Ovary (tissue), 9 donors: Measurements from ENCODE around the gene IPO9. TPM values are rescaled to one million over a fixed set of nuclear protein-coding genes. Genes with fewer than 3 reads are reported as not detected.

Source experiments
- DNase-seq, 5 donors: peaks; one replicate each; pipeline ENCODE4 v3.0.0-alpha.2; 2019 to 2020
- H3K27ac ChIP-seq, 2 donors: fragments of 200-600 bp; one replicate each; pipeline versions ENCODE4 v1.5.1 to v1.8.0; 2019 to 2022
- H3K27me3 ChIP-seq: fragments of 200-600 bp; one replicate; pipeline ENCODE4 v1.8.0; 2022
- H3K36me3 ChIP-seq: fragments of 200-600 bp; sonication (generic); one replicate; pipeline ENCODE4 v1.5.1; 2019
- H3K4me1 ChIP-seq: one replicate; pipeline ENCODE4 v1.8.1; 2013; ENCODE audit warnings: mild to moderate bottlenecking, moderate library complexity; ENCODE audit not compliant: insufficient read depth
- H3K4me3 ChIP-seq: fragments of 200-600 bp; sonication (generic); one replicate; pipeline ENCODE4 v1.5.1; 2017
- H3K9me3 ChIP-seq, 2 donors: fragments of 200-600 bp in 1 of 2; sonication (generic) in 1 of 2; one replicate each; pipeline versions ENCODE4 v1.5.1 to v1.8.1; 2013 to 2019; ENCODE audit warnings: mild to moderate bottlenecking in 1 of 2, moderate library complexity in 1 of 2
- CTCF ChIP-seq, 3 donors: fragments of 450-650 bp in 2 of 3; fragments of 200-600 bp in 1 of 3; IDR thresholded peaks; one replicate each; pipeline versions ENCODE4 v1.5.1 to v1.8.0; 2016 to 2022; ENCODE audit warnings: antibody characterized with exemption in 3 of 3, mild to moderate bottlenecking in 1 of 3
- EP300 ChIP-seq: sonication (generic); formaldehyde crosslinking; IDR thresholded peaks from one replicate; pipeline ENCODE4 v1.6.1; 2017; ENCODE audit warnings: antibody characterized with exemption
- POLR2A ChIP-seq: fragments of 450-650 bp; IDR thresholded peaks from one replicate; pipeline ENCODE4 v1.6.1; 2017; ENCODE audit warnings: antibody characterized with exemption, mild to moderate bottlenecking, moderate library complexity
- WGBS, 3 donors: extraction: QIAGEN DNeasy Blood & Tissue Kit in 1 of 3; methylation state at CpG; one replicate each; pipeline versions ENCODE4 v1.1.5 to v1.1.7; 2013 to 2017; 5-methylcytosine and 5-hydroxymethylcytosine counted together
- intact Hi-C, 4 donors: fragments of 100-400 bp; cut with DNase I; formaldehyde crosslinking; loops; one replicate each; pipeline versions ENCODE4 v1.11.0 to v1.15.1; 2022 to 2023
- polyA plus RNA-seq, 2 donors: library from polyadenylated mRNA; stranded (reverse); fragments of 200-250 nt in 1 of 2; fragments of 350-450 nt in 1 of 2; fragmentation: Illumina TruSeq in 1 of 2; extraction: RNeasy Lipid Tissue Mini Kit (QIAGEN cat#74804) in 1 of 2; gene quantifications; one replicate each; pipeline ENCODE4 v1.2.3, GENCODE V29; 2013 to 2014
- total RNA-seq, 7 donors: library from RNA; depleted of rRNA in 2 of 7; stranded (reverse); fragments of >200 nt in 2 of 7; fragmentation: NEBNext Ultra II Directional in 3 of 7; extraction: Animal tissue kit (Norgen Biotek cat#: 25700) in 3 of 7; gene quantifications; one replicate each; pipeline versions ENCODE4 v1.1.0 to v1.2.4, GENCODE V29; 2016 to 2023
- donor health status: DM: no; HTN: no; CAD: no; lungs with moderate emphysema.
- donor health status: DM: no; HTN: no; CAD: no.
- donor health status: Bipolar disorder and iron deficiency.
- donor health status: DM: yes; HTN: yes; CAD: no.
- donor health status: DM: no; HTN: no; CAD: no.
- donor health status: DM: yes; HTN: yes; CAD: no.

IPO9 gene
- total and polyA plus RNA-seq, 9 donors: 12.9 to 43.8 (median 39.4) TPM

- intact Hi-C loops: no loop called here
- H3K4me3 ChIP-seq: no peak overlapping the region
- no peaks in the 10 kb centered on the region for H3K9me3 ChIP-seq
- peaks cover 12% of the 10 kb centered on the region for H3K4me1 ChIP-seq
- H3K36me3 ChIP-seq: no peaks in the 10 kb centered on the region
- no peaks in the 10 kb centered on the region for H3K27me3 ChIP-seq
- DNase-seq: no peak
- TF ChIP-seq CTCF (IDR thresholded peaks at IDR 0.05) (no peak), POLR2A (no peak), EP300 (no peak)
- no peak overlapping the region for H3K27ac ChIP-seq
- 68 to 87% (median 84%) methylated on average over 2 of the region's 2 CpGs for WGBS, 3 donors
Measured at GRCh38 chr1:201925301-201925567, 96.3 kb downstream of the IPO9 start.

GRCh38 chr1:201925981-201926645 is 97.2 kb downstream of the IPO9 start:
- no peaks in the 10 kb centered on the region for H3K36me3 ChIP-seq

GRCh38 chr1:201928266-201928665 is 99.3 kb downstream of the IPO9 start:
- no peaks in the 10 kb centered on the region for H3K9me3 ChIP-seq
- WGBS, 3 donors: 86 to 92% (median 90%) methylated on average over 3 of the region's 3 CpGs
- no peak for DNase-seq
- no peak overlapping the region for H3K4me3 ChIP-seq
- no peak overlapping the region for H3K27ac ChIP-seq
- intact Hi-C loops: no loop called here
- H3K4me1 ChIP-seq: peaks cover 8% of the 10 kb centered on the region
- TF ChIP-seq EP300 (no peak), CTCF (IDR thresholded peaks at IDR 0.05) (no peak), POLR2A (no peak)
- no peaks in the 10 kb centered on the region for H3K36me3 ChIP-seq
- H3K27me3 ChIP-seq: no peaks in the 10 kb centered on the region

More at GRCh38 chr1:201925981-201926645, 97.2 kb downstream of the IPO9 start:
- Histone ChIP-seq H3K27ac (peak overlapping the region in 1 of 2 donors; percentile 50), H3K4me3 (no peak overlapping the region), H3K4me1 (peaks cover 8% of the 10 kb centered on the region), H3K9me3 (no peaks in the 10 kb centered on the region), H3K27me3 (no peaks in the 10 kb centered on the region)
- intact Hi-C loops: no loop called here
- 35 to 40% (median 40%) methylated on average over 5 of the region's 5 CpGs for WGBS, 3 donors
- TF ChIP-seq CTCF (IDR thresholded peaks at IDR 0.05) (no peak), EP300 (no peak), POLR2A (no peak)
- no peak for DNase-seq

- H3K4me1 ChIP-seq: peaks cover 12% of the 10 kb centered on the region
- DNase-seq: no peak
- no peak for TF ChIP-seq POLR2A
- no peak for TF ChIP-seq CTCF (IDR thresholded peaks at IDR 0.05)
- TF ChIP-seq EP300: no peak
- intact Hi-C loops: no loop called here
- no peak overlapping the region for H3K27ac ChIP-seq
- 61 to 69% (median 68%) methylated on average over 4 of the region's 4 CpGs for WGBS, 3 donors
- H3K36me3 ChIP-seq: no peaks in the 10 kb centered on the region
- H3K4me3 ChIP-seq: no peak overlapping the region
- no peaks in the 10 kb centered on the region for H3K27me3 ChIP-seq
- no peaks in the 10 kb centered on the region for H3K9me3 ChIP-seq
Measured at GRCh38 chr1:201930137-201930536, 101.2 kb downstream of the IPO9 start.
